HG02943 (cell line): ENCODE results near the gene INS.

Experiments used
- ATAC-seq: cut with Tn5 transposase; IDR thresholded peaks from one replicate; pipeline ENCODE4 v1.9.1; 2021; ENCODE audit warnings: mild to moderate bottlenecking, low read depth, moderate library complexity; ENCODE audit not compliant: unreplicated experiment

The INS gene

DNA sequence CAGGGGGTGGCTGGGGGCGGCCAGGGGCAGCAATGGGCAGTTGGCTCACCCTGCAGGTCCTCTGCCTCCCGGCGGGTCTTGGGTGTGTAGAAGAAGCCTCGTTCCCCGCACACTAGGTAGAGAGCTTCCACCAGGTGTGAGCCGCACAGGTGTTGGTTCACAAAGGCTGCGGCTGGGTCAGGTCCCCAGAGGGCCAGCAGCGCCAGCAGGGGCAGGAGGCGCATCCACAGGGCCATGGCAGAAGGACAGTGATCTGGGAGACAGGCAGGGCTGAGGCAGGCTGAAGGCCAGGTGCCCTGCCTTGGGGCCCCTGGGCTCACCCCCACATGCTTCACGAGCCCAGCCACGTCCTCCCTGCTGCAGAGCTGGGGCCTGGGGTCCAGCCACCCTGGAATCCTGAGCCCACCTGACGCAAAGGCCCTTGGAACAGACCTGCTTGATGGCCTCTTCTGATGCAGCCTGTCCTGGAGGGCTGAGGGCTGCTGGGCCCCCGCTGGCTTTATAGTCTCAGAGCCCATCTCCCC is at the start of gene INS:
Gene INS, minus strand, starts transcription at position 474 of the 524 bp plus-strand sequence. Its CDS starts 238 bp downstream, at position 236.
- ATAC-seq = no peak

- ATAC-seq = no peak
These were observed 49.5 kb upstream of the INS start for GRCh38 chr11:2210366-2211112.

DNA sequence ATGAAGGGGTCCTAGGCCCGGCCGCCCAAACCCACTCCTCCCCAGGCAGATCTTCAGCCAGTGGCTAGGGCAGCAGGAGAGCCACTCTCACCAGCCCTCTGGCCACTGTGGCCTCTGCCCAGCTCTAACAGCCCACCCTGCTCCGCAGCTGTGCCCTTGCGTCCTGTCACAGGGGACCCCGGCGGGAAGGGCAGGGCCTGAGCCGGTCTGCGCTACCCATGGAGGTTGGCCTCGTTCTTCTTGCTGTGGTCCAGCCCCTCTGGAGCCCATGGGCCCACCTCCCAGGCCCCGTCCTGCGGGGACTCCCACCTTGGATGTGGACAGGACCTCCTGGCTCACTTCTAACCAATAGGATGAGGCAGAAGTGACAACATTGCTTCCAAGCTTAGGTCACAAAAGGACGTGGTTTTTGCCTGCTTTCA is 48.9 kb upstream of the INS start:
- no peak for ATAC-seq

GRCh38 chr11:2209370-2209801 is 48.4 kb upstream of the INS start:
- no peak for ATAC-seq

GRCh38 chr11:2208691-2209369 is 47.8 kb upstream of the INS start:
- ATAC-seq = no peak

- no peak for ATAC-seq
These were observed 47.0 kb upstream of the INS start for GRCh38 chr11:2207773-2208621.

- ATAC-seq = no peak
These were observed 46.2 kb upstream of the INS start for GRCh38 chr11:2207212-2207611.

DNA sequence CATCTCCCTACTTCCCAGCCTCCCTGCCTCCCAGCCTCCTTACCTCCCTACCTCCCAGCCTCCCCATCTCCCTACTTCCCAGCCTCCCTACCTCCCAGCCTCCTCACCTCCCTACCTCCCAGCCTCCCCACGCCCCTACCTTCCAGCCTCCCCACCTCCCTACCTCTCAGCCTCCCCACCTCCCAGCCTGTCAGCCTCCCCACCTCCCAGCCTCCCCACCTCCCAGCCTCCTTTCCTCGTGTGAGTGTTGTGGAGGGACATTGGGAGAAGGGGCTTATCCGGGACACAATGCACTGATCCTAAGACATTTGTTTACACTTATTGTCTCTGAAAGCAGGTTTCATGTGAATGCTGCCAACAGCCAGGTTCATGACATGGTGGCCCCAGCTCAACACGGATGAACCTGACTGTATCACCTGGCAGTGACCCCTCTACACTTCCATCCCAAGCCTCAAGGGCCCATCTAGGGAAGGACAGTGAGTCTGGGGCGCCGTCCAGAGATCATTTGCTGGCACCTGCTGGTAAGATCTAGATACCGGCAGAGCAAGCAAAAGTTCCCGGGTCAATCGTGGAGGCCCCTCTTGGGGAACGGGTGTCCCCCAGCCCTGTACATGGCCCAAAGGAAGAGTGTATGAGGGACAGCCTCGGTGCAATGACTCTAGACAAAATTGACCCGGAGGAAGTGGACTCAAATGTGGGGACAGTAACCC is 45.1 kb upstream of the INS start:
- no peak for ATAC-seq

DNA sequence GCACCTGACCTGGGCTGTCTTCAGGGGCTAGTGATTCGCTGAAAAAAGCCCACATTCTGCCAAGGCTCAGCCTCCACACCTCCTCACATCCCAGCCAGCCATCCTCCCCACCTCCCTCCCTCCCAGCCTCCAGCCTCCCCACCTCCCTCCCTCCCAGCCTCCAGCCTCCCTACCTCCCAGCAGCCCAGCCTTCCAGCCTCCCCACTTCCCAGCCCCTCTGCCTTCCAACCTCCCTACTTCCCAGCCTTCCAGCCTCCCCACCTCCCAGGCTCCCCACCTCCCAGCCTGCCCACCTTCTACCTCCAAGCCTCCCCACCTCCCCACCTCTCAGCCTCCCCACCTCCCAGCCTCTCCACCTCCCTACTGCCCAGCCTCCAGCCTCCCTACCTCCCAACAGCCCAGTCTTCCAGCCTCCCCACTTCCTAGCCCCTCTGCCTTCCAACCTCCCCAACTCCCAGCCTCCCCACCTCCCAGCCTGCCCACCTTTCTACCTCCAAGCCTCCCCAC is 44.3 kb upstream of the INS start:
- ATAC-seq = no peak

DNA sequence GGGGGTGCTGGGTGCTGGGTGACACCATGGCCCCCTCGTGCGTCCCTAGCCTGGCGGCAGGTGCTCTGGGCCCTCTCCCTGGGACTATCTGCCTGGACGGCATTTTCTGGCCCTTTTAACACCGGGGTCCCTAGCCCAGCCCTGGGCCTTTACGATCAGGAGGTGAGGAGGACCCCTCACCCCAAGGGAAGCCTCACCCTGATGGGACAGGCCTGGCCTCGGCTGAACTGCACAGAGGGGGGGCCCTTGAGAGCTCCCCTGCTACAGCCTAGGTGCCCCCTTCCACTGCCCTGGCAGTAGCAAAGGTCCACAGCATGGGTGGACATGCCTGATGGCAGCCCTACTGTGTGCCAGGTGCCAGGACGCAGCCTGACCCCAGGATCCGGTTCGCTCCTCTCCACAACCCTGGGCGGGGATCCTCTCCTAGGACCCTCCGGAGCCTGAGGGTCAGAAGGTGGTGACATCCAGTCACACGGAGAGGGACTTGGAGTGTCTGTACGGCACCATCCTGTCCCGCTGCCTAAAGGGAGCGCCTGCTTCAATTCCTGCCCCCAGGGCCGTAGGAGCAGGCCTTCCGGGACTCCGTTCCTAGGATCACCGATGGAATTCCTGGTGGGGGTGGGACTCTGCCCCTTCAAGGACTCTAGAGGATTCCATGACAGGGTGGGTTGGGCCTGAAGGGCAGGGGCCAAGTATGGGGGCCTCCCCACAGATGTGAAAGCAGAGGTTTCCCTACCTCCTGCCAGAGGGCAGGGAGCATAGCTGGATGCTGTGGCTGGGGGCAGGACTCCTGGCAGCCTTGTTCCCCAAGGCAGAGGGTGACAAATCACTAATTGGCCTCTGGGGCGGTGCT is 43.6 kb upstream of the INS start:
- ATAC-seq = no peak

DNA sequence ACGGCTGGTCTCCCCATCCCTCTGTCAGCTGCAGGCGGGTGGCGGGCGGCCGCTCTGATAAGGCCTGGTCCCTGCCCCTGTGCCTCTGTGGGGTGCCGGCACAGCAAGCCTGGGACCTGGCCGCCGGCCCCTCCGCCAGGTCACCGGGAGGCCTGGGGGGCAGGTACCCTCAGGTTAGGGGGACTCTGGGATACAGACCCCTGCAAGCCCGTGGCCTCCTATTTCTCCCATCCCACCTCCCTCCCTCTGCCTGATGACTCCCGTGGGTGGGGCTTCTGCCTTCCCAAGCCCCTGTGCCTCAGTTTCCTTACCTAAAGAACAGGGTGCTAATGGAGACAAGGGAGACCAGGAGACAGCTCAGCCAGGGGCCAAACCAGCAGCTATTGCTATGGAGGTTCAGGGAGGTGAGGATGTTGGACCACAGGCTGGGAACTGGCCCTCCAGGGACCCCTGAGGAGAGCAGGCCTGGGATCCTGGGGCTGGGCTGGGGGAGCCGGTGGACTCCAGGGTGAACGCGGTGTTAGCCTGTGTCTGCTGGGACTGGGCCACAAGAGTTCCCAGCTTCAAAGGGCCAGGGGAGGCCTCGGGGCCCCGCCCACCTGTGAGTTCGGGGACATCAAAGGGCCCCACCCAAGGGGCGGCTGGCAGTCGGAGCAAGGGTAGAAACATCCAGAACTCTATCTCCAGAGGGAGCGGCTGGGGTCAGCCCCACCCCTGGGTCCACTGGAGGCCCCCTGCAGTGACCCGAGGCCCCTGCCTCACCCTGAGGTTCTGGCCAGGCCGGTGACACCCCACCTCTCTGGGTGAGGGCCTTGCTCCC is 42.6 kb upstream of the INS start:
- ATAC-seq = no peak

DNA sequence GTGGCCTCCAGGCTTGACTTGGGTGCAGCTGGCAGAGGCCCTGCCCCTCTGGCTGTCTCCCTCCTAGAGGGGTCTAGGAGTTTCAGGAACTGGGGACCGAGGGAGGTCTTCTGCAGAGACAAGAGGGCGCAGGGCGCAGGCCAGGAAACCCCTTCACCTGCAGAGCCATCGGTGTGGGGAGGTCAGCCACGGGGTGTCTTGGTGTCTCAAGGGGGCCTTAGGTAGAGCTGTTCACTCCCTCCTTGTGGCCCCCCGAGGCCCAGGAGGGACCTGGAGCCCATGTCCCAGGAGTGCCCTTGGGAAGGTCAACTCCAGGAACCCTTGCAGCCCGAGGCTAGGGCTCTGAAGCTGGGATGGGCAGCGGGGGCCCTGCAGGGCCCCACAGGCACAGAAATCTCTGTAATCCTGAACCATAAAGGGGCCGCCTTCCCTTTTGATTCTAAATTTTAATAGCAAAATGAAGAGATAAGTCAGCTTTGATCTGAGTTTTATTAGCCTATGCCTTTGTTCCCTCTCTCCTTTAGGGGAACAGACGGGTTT is 42.0 kb upstream of the INS start:
- ATAC-seq = no peak

DNA sequence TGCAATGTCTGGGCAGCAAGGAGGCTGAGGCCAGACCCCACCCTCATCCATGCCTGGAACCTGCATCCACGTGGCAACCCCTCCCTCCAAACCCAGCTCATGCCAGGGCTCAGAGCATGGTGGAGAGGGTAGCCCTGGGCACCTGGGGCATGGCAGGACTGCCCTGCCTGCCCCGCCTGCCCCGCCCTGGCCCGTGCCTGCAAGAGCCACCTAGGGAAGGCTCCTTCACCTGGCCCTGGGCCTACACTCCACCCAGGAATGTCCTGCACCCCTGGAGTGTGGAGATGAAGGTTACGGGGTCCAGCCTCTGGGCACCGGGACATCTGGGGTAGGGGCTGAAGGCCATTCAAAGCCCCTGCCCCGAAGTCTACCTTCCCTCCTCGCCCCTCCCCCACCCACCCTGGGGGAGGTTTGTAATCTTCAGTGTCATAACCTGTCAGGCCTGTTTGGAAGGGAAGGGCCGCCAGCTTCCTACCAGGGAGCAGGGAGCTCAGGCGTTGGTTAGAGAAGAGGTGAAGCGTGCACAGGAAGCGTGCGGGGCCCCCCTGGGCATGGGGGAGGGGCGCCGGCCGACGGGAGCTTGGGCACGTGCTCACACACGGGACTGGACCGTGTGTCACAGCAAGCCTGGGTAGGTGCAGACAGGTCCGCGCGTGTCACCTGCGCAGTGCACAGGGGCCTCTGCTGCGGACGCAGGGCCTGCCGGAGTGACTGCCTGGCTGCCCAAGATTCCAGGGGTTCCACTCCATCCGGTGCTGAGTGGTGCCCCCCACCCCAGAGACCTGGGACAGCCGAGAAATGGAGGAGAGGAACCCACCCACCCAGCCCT is 41.3 kb upstream of the INS start:
- ATAC-seq = no peak

DNA sequence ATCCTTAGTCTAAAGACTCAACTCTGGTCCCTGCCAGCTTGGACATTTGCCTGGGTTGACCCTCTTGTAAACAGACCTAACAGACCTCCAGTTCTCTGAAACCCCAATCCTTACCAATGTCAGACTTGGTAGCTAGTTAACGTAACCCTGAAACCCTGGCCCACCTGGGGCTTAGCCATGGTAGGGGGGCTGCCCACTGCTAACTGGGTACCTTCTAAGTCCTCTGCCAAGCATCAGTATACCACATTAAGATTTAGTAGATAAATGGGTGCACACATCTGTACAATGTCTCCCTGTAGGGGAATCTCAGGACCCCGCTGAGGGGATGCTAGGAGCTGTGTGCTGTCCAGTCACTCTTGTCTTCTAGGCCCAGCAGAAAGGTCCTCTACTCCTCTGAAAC is 40.5 kb upstream of the INS start:
- ATAC-seq = no peak

GRCh38 chr11:2200957-2201519 is 40.0 kb upstream of the INS start:
- ATAC-seq = no peak

DNA sequence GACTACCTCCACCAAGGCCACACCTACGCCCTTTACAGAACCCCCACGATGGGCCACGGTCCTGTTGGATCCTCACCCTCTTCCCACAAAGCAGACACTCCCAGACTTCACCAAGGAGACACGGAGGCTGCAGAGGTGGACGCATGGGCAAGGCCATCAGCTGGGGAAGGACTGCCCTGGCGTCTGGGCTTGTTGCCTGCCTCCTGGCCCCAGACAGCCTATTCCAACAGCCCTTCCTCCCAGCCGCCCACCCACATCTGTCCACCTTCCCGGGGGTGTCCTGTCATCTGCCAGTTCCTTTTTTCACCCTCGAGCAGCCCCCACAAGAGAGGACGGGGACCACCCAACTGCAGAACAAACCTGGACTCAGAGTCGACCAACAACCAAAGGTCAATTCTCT is 39.5 kb upstream of the INS start:
- no peak for ATAC-seq
